VCaP (cell line): Measurements from ENCODE around the gene MYBPH.

Source experiments
- H3K27ac ChIP-seq: fragments of 450-650 bp; 2 replicates; pipeline ENCODE4 v1.5.1; 2017
- CTCF ChIP-seq: fragments of 450-650 bp; conservative IDR thresholded peaks from 2 replicates; pipeline ENCODE4 v1.5.1; 2017; ENCODE audit warnings: mild to moderate bottlenecking, moderate library complexity

The MYBPH gene

GRCh38 chr1:203208181-203208580 lies 32.6 kb upstream of the MYBPH start:
- TF ChIP-seq CTCF, result no peak
- no peak overlapping the region for H3K27ac ChIP-seq

- TF ChIP-seq CTCF, result no peak
- H3K27ac ChIP-seq, result no peak overlapping the region
Observed at GRCh38 chr1:203207751-203208150, 32.1 kb upstream of the MYBPH start.

- no peak overlapping the region for H3K27ac ChIP-seq
- TF ChIP-seq CTCF, result no peak
Observed at GRCh38 chr1:203206129-203206687, 30.6 kb upstream of the MYBPH start.

- no peak for TF ChIP-seq CTCF
Observed at GRCh38 chr1:203204756-203205155, 29.1 kb upstream of the MYBPH start.

GRCh38 chr1:203202431-203203245 lies 27.0 kb upstream of the MYBPH start:
- no peak for TF ChIP-seq CTCF
- no peak overlapping the region for H3K27ac ChIP-seq

More at GRCh38 chr1:203204756-203205155, 29.1 kb upstream of the MYBPH start:
- no peak overlapping the region for H3K27ac ChIP-seq

GRCh38 chr1:203201516-203202205 lies 26.0 kb upstream of the MYBPH start:
- no peak overlapping the region for H3K27ac ChIP-seq
- TF ChIP-seq CTCF, result no peak

- no peak overlapping the region for H3K27ac ChIP-seq
- TF ChIP-seq CTCF, result no peak
Observed at GRCh38 chr1:203200916-203201315, 25.3 kb upstream of the MYBPH start.
